Psoas muscle (tissue), 8 donors: ENCODE results near the gene CORO1A. TPM values are rescaled to one million over a fixed set of nuclear protein-coding genes. Genes with fewer than 3 reads are reported as not detected.

Experiments
- ATAC-seq, 4 donors: fragments of 200-7000 bp; cut with Tn5 transposase; one replicate each; pipeline ENCODE4 v1.9.1; 2020; ENCODE audit warnings: moderate library complexity in 3 of 4, mild to moderate bottlenecking in 2 of 4
- DNase-seq, 2 donors: peaks; one replicate each; pipeline ENCODE4 v3.0.0-alpha.2; 2020
- H3K27ac ChIP-seq: fragments of 200-600 bp; one replicate; pipeline ENCODE4 v1.8.0; 2022
- H3K27me3 ChIP-seq, 3 donors: fragments of 200-600 bp in 1 of 3; one replicate each; pipeline versions ENCODE4 v1.6.1 to v1.8.0; 2013 to 2022; ENCODE audit warnings: low read length in 2 of 3, mild to moderate bottlenecking in 2 of 3, moderate library complexity in 1 of 3; ENCODE audit not compliant: insufficient read depth in 3 of 3
- H3K36me3 ChIP-seq, 2 donors: fragments of 200-600 bp in 1 of 2; one replicate each; pipeline versions ENCODE4 v1.6.1 to v1.8.0; 2013 to 2022; ENCODE audit warnings: low read depth in 1 of 2, mild to moderate bottlenecking in 1 of 2, moderate library complexity in 1 of 2; ENCODE audit not compliant: insufficient read depth in 1 of 2
- H3K4me1 ChIP-seq: fragments of 200-600 bp; one replicate; pipeline ENCODE4 v1.8.0; 2022
- H3K4me3 ChIP-seq: fragments of 200-600 bp; one replicate; pipeline ENCODE4 v1.8.0; 2022; ENCODE audit warnings: mild to moderate bottlenecking
- H3K9me3 ChIP-seq: fragments of 200-600 bp; one replicate; pipeline ENCODE4 v1.8.0; 2022
- CTCF ChIP-seq: fragments of 200-600 bp; IDR thresholded peaks from one replicate; pipeline ENCODE4 v1.8.0; 2022; ENCODE audit warnings: antibody characterized with exemption
- WGBS, 3 donors: extraction: QIAGEN DNeasy Blood & Tissue Kit; methylation state at CpG; one replicate each; pipeline versions ENCODE4 v1.1.6 to v1.1.7; 2013; 5-methylcytosine and 5-hydroxymethylcytosine counted together
- intact Hi-C, 2 donors: fragments of 100-400 bp; cut with DNase I; formaldehyde crosslinking; loops; one replicate each; pipeline versions ENCODE4 v1.11.0 to v1.14.2; 2022
- polyA plus RNA-seq, 3 donors: library from polyadenylated mRNA; stranded (reverse); fragments of 200-250 nt; gene quantifications; one replicate each; pipeline ENCODE4 v1.2.3, GENCODE V29; 2013
- total RNA-seq, 4 donors: library from RNA; stranded (reverse); fragmentation: NEBNext Ultra II Directional in 2 of 4; extraction: Animal tissue kit (Norgen Biotek cat#: 25700) in 2 of 4; gene quantifications; one replicate each; pipeline versions ENCODE4 v1.2.1 to v1.2.4, GENCODE V29; 2021 to 2023
- donor health status: healthy with polysubstance abuse.
- donor health status: DM: no; HTN: no; CAD: no; lungs with moderate emphysema.
- donor health status: Bipolar disorder and iron deficiency.
- donor health status: healthy.
- donor health status: DM: yes; HTN: yes; CAD: no.
- donor health status: DM: no; HTN: no; CAD: no.
- donor health status: DM: no; HTN: no; CAD: no.
- donor health status: DM: yes; HTN: yes; CAD: no.

Gene CORO1A
- total and polyA plus RNA-seq, 7 donors: 2.7 to 6.8 (median 5.9) TPM

- Histone ChIP-seq H3K4me3 (no peak overlapping the region), H3K4me1 (no peaks in the 10 kb centered on the region), H3K9me3 (peaks cover 8% of the 10 kb centered on the region), H3K27me3 (no peaks in the 10 kb centered on the region), H3K36me3 (no peaks in the 10 kb centered on the region), H3K27ac (no peak overlapping the region)
- DNase-seq (no peak), ATAC-seq (no peak)
- WGBS, 3 donors: 53 to 73% (median 61%) methylated on average over 1 of the region's 1 CpG
- intact Hi-C loops: no loop called here
- TF ChIP-seq CTCF: no peak
These were observed 37.7 kb upstream of the CORO1A start for GRCh38 chr16:30145657-30146056.

GRCh38 chr16:30147843-30148510 is 35.4 kb upstream of the CORO1A start:
- H3K4me3 ChIP-seq: no peak overlapping the region
- intact Hi-C loops: no loop called here
- H3K36me3 ChIP-seq: no peaks in the 10 kb centered on the region
- ATAC-seq: no peak
- H3K4me1 ChIP-seq: no peaks in the 10 kb centered on the region
- DNase-seq: no peak
- no peak for TF ChIP-seq CTCF
- WGBS, 3 donors: 55 to 60% (median 58%) methylated on average over 3 of the region's 3 CpGs
- no peak overlapping the region for H3K27ac ChIP-seq
- H3K27me3 ChIP-seq: no peaks in the 10 kb centered on the region
- peaks cover 8% of the 10 kb centered on the region for H3K9me3 ChIP-seq

GRCh38 chr16:30149250-30149930 is 34.0 kb upstream of the CORO1A start:
- TF ChIP-seq CTCF: no peak
- 90 to 97% (median 92%) methylated on average over 5 of the region's 5 CpGs for WGBS, 3 donors
- DNase-seq (no peak), ATAC-seq (no peak)
- intact Hi-C loops: no loop called here
- Histone ChIP-seq H3K9me3 (peaks cover 8% of the 10 kb centered on the region), H3K27ac (no peak overlapping the region), H3K36me3 (no peaks in the 10 kb centered on the region), H3K4me1 (no peaks in the 10 kb centered on the region), H3K27me3 (no peaks in the 10 kb centered on the region), H3K4me3 (no peak overlapping the region)

- no peak overlapping the region for H3K4me3 ChIP-seq
- H3K4me1 ChIP-seq: no peaks in the 10 kb centered on the region
- DNase-seq (no peak), ATAC-seq (no peak)
- no peak for TF ChIP-seq CTCF
- intact Hi-C loops: no loop called here
- no peaks in the 10 kb centered on the region for H3K36me3 ChIP-seq
- H3K27ac ChIP-seq: no peak overlapping the region
- WGBS, 3 donors: 85 to 90% (median 88%) methylated on average over 7 of the region's 7 CpGs
- no peaks in the 10 kb centered on the region for H3K27me3 ChIP-seq
- peaks cover 8% of the 10 kb centered on the region for H3K9me3 ChIP-seq
These were observed 32.3 kb upstream of the CORO1A start for GRCh38 chr16:30151091-30151490.
